Smooth muscle cell (in vitro differentiated cells): ENCODE results near the gene ITGB2. TPM values are rescaled to one million over a fixed set of nuclear protein-coding genes. Genes with fewer than 3 reads are reported as not detected.

Source experiments
- DNase-seq: peaks from one replicate; lab custom pipeline; 2025; ENCODE audit not compliant: unreplicated experiment; lab: John Stamatoyannopoulos, UW
- H2AFZ ChIP-seq: fragments of 200-600 bp; sonication (generic); 2 replicates; pipeline ENCODE4 v1.6.0; 2016; ENCODE audit warnings: antibody characterized with exemption, low read depth, mild to moderate bottlenecking
- H3F3A ChIP-seq: fragments of 200-600 bp; sonication (generic); 2 replicates; pipeline ENCODE4 v1.6.0; 2017; ENCODE audit warnings: antibody characterized with exemption, low read depth
- H3K27ac ChIP-seq: fragments of 200-600 bp; sonication (generic); 2 replicates; pipeline ENCODE4 v1.5.1; 2016; ENCODE audit warnings: low read depth, mild to moderate bottlenecking
- H3K27me3 ChIP-seq: fragments of 200-600 bp; sonication (generic); 2 replicates; pipeline ENCODE4 v1.6.1; 2016; ENCODE audit warnings: low read depth, mild to moderate bottlenecking
- H3K36me3 ChIP-seq: fragments of 200-600 bp; sonication (generic); 2 replicates; pipeline ENCODE4 v1.5.1; 2016; ENCODE audit warnings: low read depth
- H3K4me1 ChIP-seq: fragments of 200-600 bp; sonication (generic); 2 replicates; pipeline ENCODE4 v1.5.1; 2016; ENCODE audit warnings: low read depth
- H3K4me2 ChIP-seq: fragments of 200-600 bp; sonication (generic); 2 replicates; pipeline ENCODE4 v1.6.0; 2016; ENCODE audit warnings: mild to moderate bottlenecking
- H3K4me3 ChIP-seq: fragments of 200-600 bp; sonication (generic); 2 replicates; pipeline ENCODE4 v1.5.1; 2016; ENCODE audit warnings: mild to moderate bottlenecking
- H3K79me2 ChIP-seq: fragments of 200-600 bp; sonication (generic); 2 replicates; pipeline ENCODE4 v1.6.0; 2016; ENCODE audit warnings: low read depth, mild to moderate bottlenecking
- H3K9ac ChIP-seq: fragments of 200-600 bp; sonication (generic); 2 replicates; pipeline ENCODE4 v1.6.0; 2016; ENCODE audit warnings: low read depth
- H3K9me3 ChIP-seq: fragments of 200-600 bp; sonication (generic); replicated peaks from 2 replicates; pipeline ENCODE4 v1.5.1; 2016; ENCODE audit warnings: low read depth
- H4K20me1 ChIP-seq: fragments of 200-600 bp; sonication (generic); 2 replicates; pipeline ENCODE4 v1.6.0; 2016; ENCODE audit warnings: low read depth
- WGBS: methylation state at CpG from one replicate; pipeline ENCODE4 v1.1.7; 2016; ENCODE audit warnings: low lambda C conversion rate; 5-methylcytosine and 5-hydroxymethylcytosine counted together
- polyA plus RNA-seq: library from polyadenylated mRNA; unstranded; fragments of >200 nt; fragmentation: Nextera tagmentation; extraction: Ambion mirVana; gene quantifications from 2 replicates; pipeline ENCODE4 v1.2.1, GENCODE V29; 2016
- total RNA-seq: library from RNA; depleted of rRNA; stranded (reverse); fragments of >200 nt; gene quantifications from 2 replicates; pipeline ENCODE4 v1.2.3, GENCODE V29; 2014
- TF ChIP-seq, protein P1 (sequence below): fragments of 200-600 bp; sonication (generic); IDR thresholded peaks from 2 replicates; pipeline ENCODE4 v1.5.1; 2017; ENCODE audit warnings: borderline replicate concordance, mild to moderate bottlenecking, antibody characterized with exemption; ENCODE audit not compliant: insufficient read depth, poor library complexity, severe bottlenecking

ITGB2 gene
- total and polyA plus RNA-seq, 2 experiments from 2014 or later = 0.18 to 0.86 TPM

DNA sequence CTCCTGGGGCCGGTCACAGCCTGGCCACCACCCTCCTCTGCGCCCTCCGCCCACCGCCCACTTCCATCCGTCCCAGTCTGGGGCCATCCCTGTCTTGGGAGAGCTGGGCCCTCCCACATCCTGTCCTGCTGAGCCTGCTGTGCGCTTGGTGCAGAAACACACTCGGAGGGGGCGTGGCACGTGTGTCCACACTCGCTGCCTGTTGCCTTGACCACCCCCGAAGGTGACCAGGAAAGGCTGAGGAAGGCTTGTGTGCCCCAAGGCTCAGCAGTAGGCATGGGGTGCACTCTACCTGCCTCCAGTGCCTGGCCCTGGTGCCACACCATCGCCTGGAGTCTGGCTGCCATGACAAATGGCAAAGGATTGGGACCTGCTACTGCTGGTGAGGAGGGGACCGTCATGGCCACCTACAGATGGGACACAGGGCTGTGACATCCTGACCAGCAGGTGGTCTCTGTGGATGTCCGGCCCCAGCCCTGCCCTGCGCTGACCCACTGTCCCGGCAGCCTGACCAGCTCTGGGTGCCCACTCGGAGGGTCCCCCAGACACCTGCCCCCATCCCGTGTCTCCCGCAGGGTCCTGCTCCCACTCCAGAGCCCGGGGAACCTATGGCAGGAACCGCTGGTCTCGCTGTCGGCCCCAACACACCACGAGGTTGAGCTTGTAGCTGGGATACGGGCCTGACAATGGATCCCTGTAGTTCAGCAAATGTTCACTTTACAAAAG, 24.0 kb downstream of the ITGB2 start:
- Histone ChIP-seq H3K4me1 (no peaks in the 10 kb centered on the region), H3K79me2 (no peaks in the 10 kb centered on the region), H3K9ac (no peak overlapping the region), H3K36me3 (no peaks in the 10 kb centered on the region), H3K9me3 (no peaks in the 10 kb centered on the region), H3K27ac (no peak overlapping the region), H3K27me3 (no peaks in the 10 kb centered on the region), H3K4me2 (no peak overlapping the region), H3K4me3 (no peak overlapping the region), H4K20me1 (no peaks in the 10 kb centered on the region), H2AFZ (no peak overlapping the region), H3F3A (no peaks in the 10 kb centered on the region)
- TF ChIP-seq, protein P1, sequence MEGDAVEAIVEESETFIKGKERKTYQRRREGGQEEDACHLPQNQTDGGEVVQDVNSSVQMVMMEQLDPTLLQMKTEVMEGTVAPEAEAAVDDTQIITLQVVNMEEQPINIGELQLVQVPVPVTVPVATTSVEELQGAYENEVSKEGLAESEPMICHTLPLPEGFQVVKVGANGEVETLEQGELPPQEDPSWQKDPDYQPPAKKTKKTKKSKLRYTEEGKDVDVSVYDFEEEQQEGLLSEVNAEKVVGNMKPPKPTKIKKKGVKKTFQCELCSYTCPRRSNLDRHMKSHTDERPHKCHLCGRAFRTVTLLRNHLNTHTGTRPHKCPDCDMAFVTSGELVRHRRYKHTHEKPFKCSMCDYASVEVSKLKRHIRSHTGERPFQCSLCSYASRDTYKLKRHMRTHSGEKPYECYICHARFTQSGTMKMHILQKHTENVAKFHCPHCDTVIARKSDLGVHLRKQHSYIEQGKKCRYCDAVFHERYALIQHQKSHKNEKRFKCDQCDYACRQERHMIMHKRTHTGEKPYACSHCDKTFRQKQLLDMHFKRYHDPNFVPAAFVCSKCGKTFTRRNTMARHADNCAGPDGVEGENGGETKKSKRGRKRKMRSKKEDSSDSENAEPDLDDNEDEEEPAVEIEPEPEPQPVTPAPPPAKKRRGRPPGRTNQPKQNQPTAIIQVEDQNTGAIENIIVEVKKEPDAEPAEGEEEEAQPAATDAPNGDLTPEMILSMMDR = no peak
- 79% methylated on average over 25 of the region's 25 CpGs for WGBS
- no peak for DNase-seq

GRCh38 chr21:44895859-44896258, 24.8 kb downstream of the ITGB2 start:
- no peak for DNase-seq
- no peak overlapping the region for H3K27ac ChIP-seq
- H3K4me3 ChIP-seq = no peak overlapping the region
- no peaks in the 10 kb centered on the region for H4K20me1 ChIP-seq
- H3K9me3 ChIP-seq = no peaks in the 10 kb centered on the region
- H3K36me3 ChIP-seq = no peaks in the 10 kb centered on the region
- no peak overlapping the region for H3K9ac ChIP-seq
- no peak overlapping the region for H3K4me2 ChIP-seq
- no peaks in the 10 kb centered on the region for H3K4me1 ChIP-seq
- no peaks in the 10 kb centered on the region for H3K27me3 ChIP-seq
- H3K79me2 ChIP-seq = no peaks in the 10 kb centered on the region
- 92% methylated on average over 10 of the region's 11 CpGs for WGBS
- no peaks in the 10 kb centered on the region for H3F3A ChIP-seq
- TF ChIP-seq, protein P1 = no peak
- no peak overlapping the region for H2AFZ ChIP-seq

- Histone ChIP-seq H3F3A (no peaks in the 10 kb centered on the region), H3K9me3 (no peaks in the 10 kb centered on the region)
- TF ChIP-seq, protein P1 = no peak
Observed at GRCh38 chr21:44894687-44895302, 25.9 kb downstream of the ITGB2 start.

More at GRCh38 chr21:44894687-44895302, 25.9 kb downstream of the ITGB2 start:
- WGBS = 87% methylated on average over 19 of the region's 19 CpGs
- Histone ChIP-seq H3K36me3 (no peaks in the 10 kb centered on the region), H3K27me3 (no peaks in the 10 kb centered on the region), H3K4me1 (no peaks in the 10 kb centered on the region), H2AFZ (no peak overlapping the region), H3K4me2 (no peak overlapping the region), H3K9ac (no peak overlapping the region), H3K4me3 (no peak overlapping the region), H3K79me2 (no peaks in the 10 kb centered on the region), H3K27ac (no peak overlapping the region), H4K20me1 (no peaks in the 10 kb centered on the region)
- DNase-seq = no peak
